Adrenal gland (tissue), 5 donors: ENCODE measurements around the gene CUL9.

Experiments used
- CTCF ChIP-seq, 6 experiments: fragments of 450-650 bp in 4 of 6; fragments of 200-600 bp in 2 of 6; sonication (generic) in 1 of 6; IDR thresholded peaks; 1 replicate in 5 of 6; 2 replicates in 1 of 6; pipeline versions ENCODE4 v1.5.1 to v1.8.0; 2016 to 2021; ENCODE audit warnings: antibody characterized with exemption in 6 of 6, mild to moderate bottlenecking in 2 of 6, moderate library complexity in 1 of 6
- POLR2A ChIP-seq, 2 donors: fragments of 450-650 bp; IDR thresholded peaks; one replicate each; pipeline ENCODE4 v1.6.1; 2017; ENCODE audit warnings: antibody characterized with exemption in 2 of 2, mild to moderate bottlenecking in 2 of 2, moderate library complexity in 1 of 2
- donor health status: DM: no; HTN: no; CAD: no.

DNA sequence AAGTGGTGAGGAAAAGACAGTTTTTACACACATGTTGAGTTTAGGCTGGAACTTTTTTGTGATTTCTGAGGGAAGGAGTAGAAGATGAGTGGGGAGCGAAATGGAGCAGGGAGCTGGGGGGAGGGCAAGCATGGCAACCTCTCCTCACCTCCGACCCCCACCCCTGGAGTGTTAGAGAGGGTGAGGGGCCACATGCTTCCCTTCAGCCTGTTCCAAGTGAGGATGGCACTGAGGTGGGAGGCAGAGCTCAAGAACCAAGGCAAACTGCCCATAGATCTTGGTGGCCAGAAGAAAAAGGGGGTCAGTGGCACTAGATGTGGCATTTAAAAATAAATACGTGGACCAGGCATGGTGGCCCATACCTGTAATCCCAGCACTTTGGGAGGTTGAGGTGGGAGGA is 66.1 kb downstream of the CUL9 start:
- TF ChIP-seq CTCF (IDR thresholded peaks at IDR 0.05) (no peak), POLR2A (IDR thresholded peaks at IDR 0.05) (no peak)
